Fibroblast of lung (primary cell): ENCODE measurements around the gene ARAP2. TPM values are rescaled to one million over a fixed set of nuclear protein-coding genes. Genes with fewer than 3 reads are reported as not detected.

Experiments used
- DNase-seq, 2 donors: peaks; one replicate each; pipeline versions ENCODE4 v3.0.0 to v3.0.0-alpha.2; 2010; ENCODE audit warnings: low read depth in 2 of 2
- H2AFZ ChIP-seq: 2 replicates; pipeline ENCODE4 v1.5.1; 2012; ENCODE audit warnings: low read length, control low read depth, inconsistent platforms
- H3K27ac ChIP-seq: 2 replicates; pipeline ENCODE4 v1.5.1; 2011; ENCODE audit warnings: low read length, control low read depth; ENCODE audit not compliant: insufficient read depth
- H3K27me3 ChIP-seq: 2 replicates; pipeline ENCODE4 v1.5.1; 2011; ENCODE audit warnings: mild to moderate bottlenecking, low read length; ENCODE audit not compliant: control insufficient read depth, insufficient read depth
- H3K36me3 ChIP-seq: 2 replicates; pipeline ENCODE4 v1.5.1; 2011; ENCODE audit warnings: low read length; ENCODE audit not compliant: control insufficient read depth, insufficient read depth
- H3K4me1 ChIP-seq: 2 replicates; pipeline ENCODE4 v1.5.1; 2011; ENCODE audit warnings: low read length; ENCODE audit not compliant: control insufficient read depth, insufficient read depth; ENCODE audit errors: extremely low read depth
- H3K4me2 ChIP-seq: 2 replicates; pipeline ENCODE4 v1.5.1; 2011; ENCODE audit warnings: low read length, control low read depth; ENCODE audit not compliant: insufficient read depth; ENCODE audit errors: extremely low read depth
- H3K4me3 ChIP-seq, 4 experiments: fragments of 200-600 bp in 1 of 4; sonication (generic) in 1 of 4; replicated peaks in 1 of 4; 2 replicates each; pipeline ENCODE4 v1.5.1; 2011 to 2016; ENCODE audit warnings: low read length in 4 of 4, low read depth in 3 of 4, mild to moderate bottlenecking in 3 of 4, control low read depth in 2 of 4, inconsistent platforms in 1 of 4, mixed read lengths in 1 of 4; ENCODE audit not compliant: insufficient read depth in 1 of 4; ENCODE audit errors: control extremely low read depth in 1 of 4
- H3K79me2 ChIP-seq: 2 replicates; pipeline ENCODE4 v1.5.1; 2012; ENCODE audit warnings: mild to moderate bottlenecking, low read length, inconsistent platforms; ENCODE audit not compliant: control insufficient read depth, insufficient read depth
- H3K9ac ChIP-seq: 2 replicates; pipeline ENCODE4 v1.5.1; 2011; ENCODE audit warnings: mild to moderate bottlenecking, low read length, control low read depth; ENCODE audit not compliant: insufficient read depth
- H3K9me3 ChIP-seq: 2 replicates; pipeline ENCODE4 v1.5.1; 2012; ENCODE audit warnings: low read depth, low read length; ENCODE audit not compliant: control insufficient read depth, insufficient read depth
- H4K20me1 ChIP-seq: 2 replicates; pipeline ENCODE4 v1.5.1; 2011; ENCODE audit warnings: low read length; ENCODE audit not compliant: control insufficient read depth, insufficient read depth; ENCODE audit errors: extremely low read depth
- EZH2 ChIP-seq: IDR thresholded peaks from 2 replicates; pipeline ENCODE4 v1.5.1; 2012; ENCODE audit warnings: low read length, control low read depth, mild to moderate bottlenecking; ENCODE audit errors: missing control alignments
- polyA plus RNA-seq, 2 donors: library from polyadenylated mRNA; depleted of rRNA in 1 of 2; stranded (reverse) in 1 of 2; unstranded in 1 of 2; fragments of >200 nt; gene quantifications; 2 replicates each; pipeline ENCODE4 v1.2.1, GENCODE V29; 2011 to 2012; ENCODE audit warnings: missing spikeins in 1 of 2
- total RNA-seq: library from RNA; depleted of rRNA; stranded (reverse); fragments of >200 nt; gene quantifications from 2 replicates; pipeline ENCODE4 v1.2.1, GENCODE V29; 2014
- TF ChIP-seq, protein P1 (sequence below), 2 donors: IDR thresholded peaks in 1 of 2; conservative IDR thresholded peaks in 1 of 2; 1 replicate in 1 of 2; 2 replicates in 1 of 2; pipeline ENCODE4 v1.5.1; 2011 to 2012; ENCODE audit warnings: low read length in 2 of 2, control low read depth in 1 of 2, inconsistent platforms in 1 of 2, low read depth in 1 of 2, mild to moderate bottlenecking in 1 of 2

Gene ARAP2
- total and polyA plus RNA-seq, 2 donors (not counting 1 experiment from before 2014, with no cell fraction given), result 0.05 to 3.0 TPM

GRCh38 chr4:36165631-36166005 lies 78.7 kb downstream of the ARAP2 start:
- Histone ChIP-seq H3K4me1 (no peaks in the 10 kb centered on the region), H4K20me1 (no peaks in the 10 kb centered on the region), H3K27ac (no peak overlapping the region), H3K4me2 (no peak overlapping the region), H3K79me2 (no peaks in the 10 kb centered on the region), H3K36me3 (no peaks in the 10 kb centered on the region), H3K27me3 (no peaks in the 10 kb centered on the region), H3K9ac (no peak overlapping the region), H2AFZ (no peak overlapping the region), H3K4me3 (no peak overlapping the region), H3K9me3 (no peaks in the 10 kb centered on the region)
- TF ChIP-seq, protein P1, sequence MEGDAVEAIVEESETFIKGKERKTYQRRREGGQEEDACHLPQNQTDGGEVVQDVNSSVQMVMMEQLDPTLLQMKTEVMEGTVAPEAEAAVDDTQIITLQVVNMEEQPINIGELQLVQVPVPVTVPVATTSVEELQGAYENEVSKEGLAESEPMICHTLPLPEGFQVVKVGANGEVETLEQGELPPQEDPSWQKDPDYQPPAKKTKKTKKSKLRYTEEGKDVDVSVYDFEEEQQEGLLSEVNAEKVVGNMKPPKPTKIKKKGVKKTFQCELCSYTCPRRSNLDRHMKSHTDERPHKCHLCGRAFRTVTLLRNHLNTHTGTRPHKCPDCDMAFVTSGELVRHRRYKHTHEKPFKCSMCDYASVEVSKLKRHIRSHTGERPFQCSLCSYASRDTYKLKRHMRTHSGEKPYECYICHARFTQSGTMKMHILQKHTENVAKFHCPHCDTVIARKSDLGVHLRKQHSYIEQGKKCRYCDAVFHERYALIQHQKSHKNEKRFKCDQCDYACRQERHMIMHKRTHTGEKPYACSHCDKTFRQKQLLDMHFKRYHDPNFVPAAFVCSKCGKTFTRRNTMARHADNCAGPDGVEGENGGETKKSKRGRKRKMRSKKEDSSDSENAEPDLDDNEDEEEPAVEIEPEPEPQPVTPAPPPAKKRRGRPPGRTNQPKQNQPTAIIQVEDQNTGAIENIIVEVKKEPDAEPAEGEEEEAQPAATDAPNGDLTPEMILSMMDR (conservative IDR thresholded peaks at IDR 0.05 in 1 of 2, IDR thresholded peaks at IDR 0.05 in 1 of 2; ENCODE audit: low read depth in 1 of 2, low read length in 2 of 2), result no peak
- TF ChIP-seq EZH2, result no peak
- DNase-seq, result peak; percentile 12 to 63

DNA sequence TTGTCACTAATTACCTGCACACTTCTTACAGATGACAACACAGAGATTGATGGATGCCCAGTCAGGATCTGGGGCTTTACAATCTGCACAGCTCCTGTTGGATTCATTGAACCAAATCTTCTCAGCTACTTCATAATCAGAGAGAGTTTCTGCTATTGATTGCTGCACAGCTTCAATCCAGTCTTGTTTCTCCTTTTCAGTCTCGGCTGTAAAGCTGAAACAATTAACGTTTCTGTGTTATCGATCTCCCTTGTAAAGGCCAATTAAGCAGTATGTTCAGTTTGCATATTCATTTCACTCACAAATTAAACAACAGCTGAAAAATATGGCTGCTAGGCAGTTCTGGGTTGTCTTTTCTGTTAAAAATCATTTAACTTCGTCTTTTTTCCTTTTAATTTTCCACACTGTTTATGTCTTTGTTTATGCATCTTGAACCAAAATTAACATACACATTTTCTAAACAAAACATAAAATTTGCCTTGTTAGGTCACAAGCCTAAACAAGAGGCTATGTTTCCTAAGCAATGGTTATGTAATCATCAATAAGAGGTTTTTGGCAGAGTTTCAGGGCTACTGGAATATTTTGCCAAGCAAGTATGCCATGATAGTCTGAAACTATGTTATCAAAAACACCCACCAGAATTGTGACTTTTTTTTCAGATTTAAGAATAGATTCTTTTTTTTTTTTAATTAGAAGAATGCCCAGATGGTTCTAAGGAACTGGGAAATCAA lies 79.2 kb downstream of the ARAP2 start:
- Histone ChIP-seq H3K4me1 (no peaks in the 10 kb centered on the region), H3K36me3 (no peaks in the 10 kb centered on the region), H3K4me3 (no peak overlapping the region), H3K9me3 (no peaks in the 10 kb centered on the region), H4K20me1 (no peaks in the 10 kb centered on the region), H3K9ac (no peak overlapping the region), H3K79me2 (no peaks in the 10 kb centered on the region), H2AFZ (no peak overlapping the region), H3K4me2 (no peak overlapping the region), H3K27me3 (no peaks in the 10 kb centered on the region), H3K27ac (no peak overlapping the region)
- TF ChIP-seq, protein P1 (conservative IDR thresholded peaks at IDR 0.05 in 1 of 2, IDR thresholded peaks at IDR 0.05 in 1 of 2; ENCODE audit: low read depth in 1 of 2, low read length in 2 of 2), result no peak
- TF ChIP-seq EZH2, result no peak
- DNase-seq, result peak; percentile 17 to 48

GRCh38 chr4:36163198-36163597 lies 81.1 kb downstream of the ARAP2 start:
- H3K9me3 ChIP-seq, result no peaks in the 10 kb centered on the region
- no peaks in the 10 kb centered on the region for H4K20me1 ChIP-seq
- no peaks in the 10 kb centered on the region for H3K79me2 ChIP-seq
- TF ChIP-seq, protein P1 (conservative IDR thresholded peaks at IDR 0.05 in 1 of 2, IDR thresholded peaks at IDR 0.05 in 1 of 2; ENCODE audit: low read depth in 1 of 2, low read length in 2 of 2), result no peak
- no peak for TF ChIP-seq EZH2
- H3K4me1 ChIP-seq, result no peaks in the 10 kb centered on the region
- no peak overlapping the region for H3K4me2 ChIP-seq
- H3K4me3 ChIP-seq, result no peak overlapping the region
- H3K9ac ChIP-seq, result no peak overlapping the region
- no peak for DNase-seq
- H3K27me3 ChIP-seq, result no peaks in the 10 kb centered on the region
- no peak overlapping the region for H3K27ac ChIP-seq
- H3K36me3 ChIP-seq, result no peaks in the 10 kb centered on the region
- no peak overlapping the region for H2AFZ ChIP-seq
